MM.1S (cell line): ENCODE results near the gene DLG4.

ENCODE experiments used
- CTCF ChIP-seq: fragments of 300-600 bp; sonication (generic); IDR thresholded peaks from 2 replicates; pipeline ENCODE4 v1.5.1; 2016; ENCODE audit warnings: antibody characterized with exemption, low read length, mixed read lengths
- EZH2phosphoT487 ChIP-seq: fragments of 300-600 bp; sonication (generic); IDR thresholded peaks from 2 replicates; pipeline ENCODE4 v1.6.1; 2018; ENCODE audit warnings: antibody characterized with exemption, low read length

- no peak for TF ChIP-seq CTCF
- TF ChIP-seq EZH2phosphoT487, result no peak
Measured at GRCh38 chr17:7146115-7146514, 73.5 kb downstream of the DLG4 start.
